ENCODE data around the gene ZDHHC24.
"Not testable (repeated sequence)": the region's sequence is repeated elsewhere in the genome, so short reads cannot be mapped to it uniquely, and the experiment has no call there.

Gene ZDHHC24

DNA sequence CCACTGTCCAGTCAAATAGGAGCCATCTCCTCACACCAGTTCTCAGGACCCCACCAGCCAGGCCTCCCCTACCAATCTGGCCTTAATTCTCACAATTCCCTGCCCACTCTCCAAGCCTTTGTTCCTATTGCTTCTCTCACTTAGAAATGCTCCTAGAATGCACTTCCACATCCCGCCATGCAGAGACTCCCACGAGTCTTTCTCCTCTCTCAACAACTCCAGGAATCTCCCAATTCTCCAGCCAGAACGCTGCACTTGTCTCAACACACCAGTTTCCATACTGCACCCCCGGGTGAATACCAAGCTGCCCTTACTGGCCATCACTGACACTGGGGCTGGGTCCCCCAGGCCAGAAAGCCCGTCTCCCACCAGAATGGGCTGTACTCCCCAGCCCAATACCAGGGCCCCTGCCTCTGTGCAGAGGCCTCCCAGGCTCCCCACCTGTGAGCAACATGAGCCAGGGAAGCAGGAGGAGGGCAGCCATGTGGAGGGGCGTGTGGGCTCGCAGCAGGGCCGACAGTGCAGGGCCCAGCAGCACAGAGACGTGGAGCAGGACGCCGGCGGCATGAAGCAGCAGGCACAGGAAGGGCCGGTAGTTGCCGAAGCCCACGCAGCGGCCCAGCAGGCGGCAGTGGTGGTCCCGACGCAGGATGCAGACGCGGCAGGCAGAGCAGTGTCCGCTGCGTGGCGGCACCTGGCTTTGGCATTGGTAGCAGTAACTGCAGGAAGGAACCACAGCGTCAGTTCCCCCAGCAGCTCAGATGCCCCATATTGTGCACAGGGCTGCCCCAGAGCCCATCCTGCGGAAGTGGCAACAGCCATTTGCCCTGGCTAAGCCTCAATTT is 2.4 kb downstream of the ZDHHC24 start:
- DNase-seq = peak; percentile 45

GRCh38 chr11:66542362-66542761 is 3.5 kb downstream of the ZDHHC24 start:
- no peak for DNase-seq

- no peak for DNase-seq
Observed at GRCh38 chr11:66541892-66542291, 4.0 kb downstream of the ZDHHC24 start.

- DNase-seq = not testable (repeated sequence)
Observed at GRCh38 chr11:66540598-66540997, 5.2 kb downstream of the ZDHHC24 start.

DNA sequence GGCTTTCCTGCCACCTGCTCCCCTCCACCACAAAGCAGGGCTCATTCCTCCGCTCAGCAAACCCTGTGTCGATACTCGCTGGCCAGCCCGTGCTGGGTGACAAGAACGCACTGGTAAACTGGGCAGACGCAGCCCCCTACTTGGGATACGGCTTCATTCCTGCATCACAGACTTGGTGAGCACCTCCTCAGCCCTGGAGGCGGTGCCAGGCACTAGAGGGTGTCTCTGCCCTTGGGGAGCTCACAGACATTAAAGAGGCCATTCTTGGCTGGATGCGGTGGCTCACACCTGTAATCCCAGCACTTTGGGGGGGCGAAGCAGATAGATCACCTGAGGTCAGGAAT is 6.0 kb downstream of the ZDHHC24 start:
- DNase-seq = no peak

- no peak for DNase-seq
Observed at GRCh38 chr11:66539170-66539869, 6.5 kb downstream of the ZDHHC24 start.

DNA sequence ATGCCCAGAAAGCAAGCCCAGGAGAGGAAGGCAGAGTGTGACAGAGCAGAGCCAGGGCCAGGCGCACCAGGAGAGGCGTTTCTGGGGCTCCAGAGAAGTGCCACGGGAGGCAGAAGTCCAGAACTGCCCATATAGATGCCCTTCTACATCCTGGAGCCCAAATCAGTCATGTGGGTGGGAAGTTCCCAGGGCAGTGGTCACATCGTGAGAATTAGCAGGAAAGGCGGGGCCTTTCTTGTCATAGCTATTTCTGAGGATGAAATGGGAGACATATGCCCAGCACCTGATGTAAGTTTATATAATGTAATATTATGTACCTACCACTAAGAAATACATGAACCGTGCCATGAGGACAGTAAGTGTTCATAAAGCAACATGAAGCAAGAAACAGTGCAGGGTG is 13.1 kb downstream of the ZDHHC24 start:
- DNase-seq = no peak

DNA sequence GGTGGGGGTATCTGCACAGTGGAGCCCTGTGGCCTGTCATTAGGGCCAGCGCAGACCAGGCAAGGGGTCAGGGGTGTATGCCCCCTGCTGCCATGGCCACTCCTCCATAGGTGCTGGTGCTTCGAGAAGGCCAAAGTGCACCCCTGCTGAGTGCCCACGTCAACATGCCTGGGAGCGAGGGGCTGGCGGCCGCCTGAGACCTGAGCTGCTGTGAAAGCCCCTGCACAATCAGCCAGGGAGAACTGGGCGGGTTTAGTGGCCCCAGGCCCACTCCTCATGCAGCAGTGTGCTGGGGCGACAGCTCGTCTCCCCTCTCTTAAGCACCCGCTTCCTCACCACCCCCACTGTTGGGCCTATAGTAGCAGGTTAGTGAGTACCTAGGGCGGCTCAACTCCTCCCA is 14.0 kb downstream of the ZDHHC24 start:
- DNase-seq = no peak

- no peak for DNase-seq
Observed at GRCh38 chr11:66530927-66531709, 14.7 kb downstream of the ZDHHC24 start.

- no peak for DNase-seq
Observed at GRCh38 chr11:66529655-66530054, 16.2 kb downstream of the ZDHHC24 start.

- no peak for DNase-seq
Observed at GRCh38 chr11:66529069-66529468, 16.8 kb downstream of the ZDHHC24 start.

- no peak for DNase-seq
Observed at GRCh38 chr11:66524304-66525040, 21.4 kb downstream of the ZDHHC24 start.

- no peak for DNase-seq
Observed at GRCh38 chr11:66523611-66524010, 22.2 kb downstream of the ZDHHC24 start.

GRCh38 chr11:66510990-66511339 is 34.9 kb downstream of the ZDHHC24 start:
- DNase-seq = no peak

GRCh38 chr11:66510271-66510989 is 35.4 kb downstream of the ZDHHC24 start, which contains the start of gene BBS1:
BBS1 (plus strand) TSS chr11:66510635; CDS start chr11:66510660, 25 bp downstream.
- DNase-seq = peak; percentile 85

GRCh38 chr11:66509131-66509561 is 36.7 kb downstream of the ZDHHC24 start:
- no peak for DNase-seq

- DNase-seq = no peak
Observed at GRCh38 chr11:66505276-66505816, 40.5 kb downstream of the ZDHHC24 start.

GRCh38 chr11:66498506-66498905 is 47.3 kb downstream of the ZDHHC24 start:
- no peak for DNase-seq

- no peak for DNase-seq
Observed at GRCh38 chr11:66497206-66497605, 48.6 kb downstream of the ZDHHC24 start.

GRCh38 chr11:66495401-66495854 is 50.4 kb downstream of the ZDHHC24 start:
- no peak for DNase-seq

GRCh38 chr11:66494935-66495334 is 50.9 kb downstream of the ZDHHC24 start:
- DNase-seq = no peak

- DNase-seq = no peak
Observed at GRCh38 chr11:66494458-66494857, 51.4 kb downstream of the ZDHHC24 start.
